HG02623 (cell line): ENCODE results near the gene CYTH1.

Experiments
- ATAC-seq: cut with Tn5 transposase; IDR thresholded peaks from one replicate; pipeline ENCODE4 v1.9.1; 2021; ENCODE audit warnings: moderate library complexity; ENCODE audit not compliant: unreplicated experiment

The CYTH1 gene

DNA sequence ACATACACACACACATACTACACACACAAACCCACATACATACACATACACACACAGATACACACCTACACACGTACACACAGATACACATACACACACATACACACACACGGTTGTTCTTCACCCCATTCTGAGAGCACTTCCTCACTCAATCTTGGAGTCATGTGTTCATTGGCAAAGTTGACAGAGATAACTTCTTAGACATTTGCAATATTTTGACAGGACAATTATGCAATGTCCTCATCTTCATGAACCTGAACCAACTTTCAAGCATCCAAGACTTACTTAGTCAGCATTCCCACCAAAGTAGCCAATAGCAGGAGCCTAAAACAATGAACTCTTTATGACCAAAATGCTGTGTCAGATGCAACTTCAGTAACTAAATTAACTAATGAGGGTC, 127.7 kb downstream of the CYTH1 start:
- no peak for ATAC-seq

DNA sequence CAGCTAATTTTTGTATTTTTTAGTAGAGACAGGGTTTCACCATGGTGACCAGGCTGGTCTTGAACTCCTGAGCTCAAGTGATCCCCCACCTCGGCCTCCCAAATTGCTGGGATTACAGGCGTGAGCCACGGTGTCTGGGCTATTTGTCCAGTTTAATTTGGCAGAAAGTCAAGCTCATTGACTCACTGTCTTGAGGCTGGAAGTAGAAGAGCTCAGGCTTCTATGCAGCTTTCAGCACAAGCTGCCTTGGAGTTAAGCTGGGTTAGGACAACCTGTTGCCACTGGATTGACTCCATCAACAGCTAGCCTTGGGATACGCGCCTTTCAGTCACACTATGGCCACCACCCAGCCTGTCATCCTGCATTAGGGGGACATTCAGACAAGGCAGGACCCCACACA, 128.7 kb downstream of the CYTH1 start:
- no peak for ATAC-seq

DNA sequence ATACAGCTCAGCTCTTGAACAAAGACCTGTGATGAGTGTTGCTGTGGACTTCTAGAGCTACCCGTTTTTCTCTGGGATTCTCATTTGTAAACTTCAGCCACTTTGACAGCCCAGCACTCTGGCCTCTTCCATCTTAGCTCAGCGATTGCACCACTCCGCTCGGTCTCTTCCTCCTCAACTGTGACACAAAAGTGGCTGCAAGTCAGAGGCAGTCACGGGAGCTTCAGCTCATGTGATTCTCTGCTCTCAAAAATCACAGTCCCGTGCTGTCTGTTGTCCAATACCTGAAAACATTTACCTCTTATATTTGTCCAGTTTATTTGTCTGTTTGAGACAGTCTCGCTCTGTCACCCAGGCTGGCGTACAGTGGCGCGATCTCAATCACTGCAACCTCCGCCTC, 129.2 kb downstream of the CYTH1 start:
- no peak for ATAC-seq

DNA sequence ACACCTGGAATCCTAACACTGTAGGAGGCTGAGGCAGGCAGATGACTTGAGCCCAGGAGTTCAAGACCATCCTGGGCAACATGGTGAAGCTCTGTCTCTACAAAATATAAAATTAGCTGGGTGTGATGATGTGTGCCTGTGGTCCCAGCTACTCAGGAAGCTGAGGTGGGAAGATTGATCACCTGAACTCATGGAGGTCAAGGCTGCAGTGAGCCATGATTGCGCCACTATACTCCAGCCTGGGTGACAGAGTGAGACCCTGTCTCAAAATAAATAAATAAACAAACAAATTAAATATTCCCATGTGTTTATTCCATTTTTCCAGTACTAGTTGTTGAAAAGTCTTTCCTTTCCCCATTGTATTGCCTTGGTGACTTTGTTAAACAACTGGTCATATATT, 130.0 kb downstream of the CYTH1 start:
- no peak for ATAC-seq

DNA sequence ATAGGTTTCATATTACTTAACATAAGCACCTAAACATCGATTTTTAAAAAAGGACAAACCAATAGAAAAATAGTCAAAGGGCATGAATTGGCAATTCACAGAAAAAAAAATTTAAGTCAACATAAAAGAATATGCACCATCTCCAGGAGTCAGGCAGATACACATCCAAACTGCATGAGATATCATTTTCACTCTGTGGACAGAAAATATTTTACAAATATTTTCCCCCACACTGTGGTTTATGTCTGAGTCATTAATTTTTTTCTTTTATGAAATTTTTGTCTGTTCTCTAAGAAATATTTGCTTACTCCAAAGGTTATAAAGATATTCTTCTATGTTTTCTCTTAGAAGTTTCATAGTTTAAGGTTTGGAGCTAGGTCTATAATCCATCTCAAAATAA, 130.5 kb downstream of the CYTH1 start:
- no peak for ATAC-seq

DNA sequence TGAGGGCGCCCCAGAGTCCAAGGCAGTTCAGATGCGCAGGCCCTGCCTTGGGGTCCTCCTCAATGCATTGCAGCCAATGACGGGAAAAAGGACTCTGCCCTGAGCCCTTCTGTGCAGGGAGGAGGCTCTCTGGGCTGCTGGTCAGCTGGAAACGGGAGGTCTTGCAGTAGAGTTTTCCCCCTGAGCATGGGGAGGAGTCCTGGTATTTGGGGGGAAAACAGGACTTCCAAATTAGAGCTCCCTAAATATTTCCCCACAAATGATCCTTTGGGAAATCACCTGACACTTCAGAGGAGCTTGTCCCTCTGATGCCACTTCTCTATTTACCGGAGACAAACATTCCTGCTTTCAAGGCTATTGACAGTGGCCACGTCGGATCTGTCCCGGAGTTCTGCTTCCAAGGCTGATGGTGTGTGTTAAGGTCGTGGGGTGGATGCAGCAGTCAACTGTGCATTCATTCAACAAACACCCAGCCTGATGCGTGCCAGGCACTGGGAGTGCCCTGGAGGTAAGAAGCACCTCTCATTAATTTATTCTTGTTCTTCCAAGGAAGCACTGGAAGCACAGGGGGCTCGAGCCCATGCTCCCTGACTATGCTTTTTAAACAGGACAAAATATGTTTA, 131.9 kb downstream of the CYTH1 start:
- no peak for ATAC-seq

DNA sequence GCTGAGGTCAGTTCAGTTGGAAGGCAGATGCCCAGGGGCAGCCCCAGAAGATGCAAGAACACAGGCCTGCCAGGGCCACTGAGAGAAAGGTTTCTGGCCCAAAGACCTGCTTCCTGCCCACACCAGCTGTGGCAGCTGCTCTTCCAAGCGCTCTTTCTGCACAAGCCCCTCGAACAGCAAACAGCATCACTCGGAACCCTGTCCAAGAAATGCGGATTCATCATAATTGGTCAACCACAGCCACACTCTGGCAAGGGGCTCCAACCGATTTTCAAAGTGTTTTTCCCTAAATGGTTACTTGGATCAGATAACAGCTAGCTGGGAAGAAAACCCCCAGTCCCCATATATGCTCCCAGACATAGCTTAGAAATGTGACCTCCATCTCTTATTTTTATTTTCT, 133.8 kb downstream of the CYTH1 start:
- no peak for ATAC-seq

DNA sequence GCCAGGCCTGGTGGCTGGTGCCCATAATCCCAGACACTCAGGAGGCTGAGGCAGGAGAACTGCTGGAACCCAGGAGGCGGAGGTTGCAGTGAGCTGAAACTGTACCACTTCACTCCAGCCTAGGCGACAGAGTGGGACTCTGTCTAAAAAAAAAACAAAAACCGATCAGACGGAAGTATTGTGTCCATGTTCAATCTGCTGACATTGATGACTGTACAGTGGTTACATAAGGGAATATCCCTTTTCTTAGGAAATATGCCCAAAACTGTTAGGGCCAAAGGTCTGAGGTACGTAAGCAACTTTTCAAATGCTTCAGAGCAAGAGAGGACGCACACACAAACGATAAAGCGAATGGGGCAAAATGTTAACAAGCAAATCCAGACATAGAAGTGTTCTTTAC, 135.0 kb downstream of the CYTH1 start:
- no peak for ATAC-seq

DNA sequence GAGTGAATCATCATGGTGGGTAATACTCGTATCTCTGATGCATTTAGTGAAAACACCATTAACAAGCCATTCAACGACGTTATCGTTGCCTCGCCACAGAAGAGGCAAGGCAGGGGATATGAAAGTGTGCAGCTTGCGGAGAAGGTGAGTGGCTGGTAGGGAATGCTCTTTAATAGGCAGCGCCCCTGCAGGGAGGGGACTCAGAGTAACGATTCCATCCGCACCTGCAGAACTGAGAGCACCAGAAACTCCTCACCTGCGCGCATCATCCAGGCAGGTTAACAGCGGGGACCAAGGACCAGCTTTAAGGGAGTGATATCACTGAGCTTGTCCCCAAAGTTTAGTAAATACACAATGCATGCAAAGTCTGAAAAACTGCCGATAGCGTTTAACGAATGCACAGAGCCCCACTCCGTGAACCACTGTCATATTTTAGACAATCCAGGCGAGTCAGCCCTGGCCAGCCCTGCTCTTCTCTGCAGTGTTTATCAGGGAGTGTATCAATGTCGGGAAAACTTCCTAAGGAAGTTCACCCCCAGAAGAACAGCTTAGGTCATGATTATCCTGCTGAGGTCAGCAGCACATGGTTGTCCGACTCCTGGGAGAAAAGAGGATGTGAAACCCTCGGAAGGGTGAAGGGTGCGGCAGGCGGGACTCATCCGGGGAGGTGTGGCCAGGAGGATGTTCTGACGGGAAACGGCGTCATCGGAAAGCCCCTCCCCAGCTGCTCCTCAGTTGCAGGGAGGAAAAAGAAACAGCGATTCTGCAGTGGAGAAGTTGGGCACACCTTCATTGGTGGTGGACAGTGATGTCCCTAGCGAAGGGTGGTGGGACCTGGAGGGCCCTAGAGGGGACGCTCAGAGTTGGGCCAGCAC, 136.4 kb downstream of the CYTH1 start:
- ATAC-seq, result no peak

DNA sequence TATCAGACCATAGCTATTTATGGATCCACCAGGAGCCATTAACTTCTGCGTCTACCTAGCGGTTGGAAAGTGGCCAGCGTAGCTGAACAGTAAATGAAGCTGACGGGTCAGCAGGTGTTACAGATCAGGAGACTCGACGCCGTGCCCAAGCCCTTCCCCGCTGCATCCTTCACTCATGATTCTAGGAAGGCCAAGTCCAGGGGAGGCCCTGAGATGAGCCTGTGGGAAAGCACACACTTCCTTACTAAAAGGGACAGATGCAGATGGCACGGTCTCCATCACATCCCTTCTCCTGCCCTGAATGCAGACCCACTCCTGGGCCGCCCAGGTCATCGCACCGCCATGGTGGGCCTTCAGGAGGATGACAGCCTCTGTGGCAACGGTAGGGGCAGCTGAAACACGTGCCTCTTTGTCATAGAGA, 137.1 kb downstream of the CYTH1 start:
- ATAC-seq, result no peak

DNA sequence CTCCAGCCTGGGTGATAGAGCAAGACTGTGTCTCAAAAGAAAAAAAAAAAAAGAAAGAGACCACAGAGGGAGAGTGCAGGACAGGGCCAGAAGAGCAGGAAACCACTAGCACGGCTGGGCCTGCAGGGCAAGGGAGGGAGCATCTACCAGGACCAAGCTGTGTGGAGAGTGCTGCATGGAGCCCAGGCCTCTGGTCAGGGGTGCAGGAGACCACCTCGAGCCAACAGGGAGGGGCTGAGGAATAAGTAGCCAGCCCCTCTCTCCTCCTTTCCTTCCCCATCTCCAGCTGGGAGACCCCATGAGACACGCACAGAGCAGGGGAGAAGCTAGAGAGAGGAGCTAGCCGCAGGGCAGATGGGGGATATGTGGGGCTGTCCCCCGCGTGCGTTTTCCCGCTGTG, 137.8 kb downstream of the CYTH1 start:
- no peak for ATAC-seq

DNA sequence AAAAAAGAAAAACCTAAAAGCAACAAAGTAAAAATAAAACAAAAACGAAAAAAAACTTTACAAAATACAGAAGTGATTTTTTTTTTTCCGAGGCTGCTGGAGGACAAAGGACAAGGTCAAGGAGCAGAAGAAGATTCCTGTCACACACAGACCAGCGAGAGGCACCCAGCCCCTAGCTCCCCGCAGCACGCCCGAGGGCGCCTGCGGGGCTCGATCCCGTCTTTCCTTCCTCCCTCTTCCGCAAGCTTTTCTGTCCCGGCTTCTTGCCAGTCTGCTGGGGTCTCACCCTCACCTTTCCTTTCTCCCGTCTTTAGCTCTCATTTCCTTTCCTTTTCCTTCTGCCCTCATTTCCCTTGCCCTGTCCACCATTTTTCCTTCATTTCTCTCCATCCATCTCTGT, 138.7 kb downstream of the CYTH1 start:
- no peak for ATAC-seq

DNA sequence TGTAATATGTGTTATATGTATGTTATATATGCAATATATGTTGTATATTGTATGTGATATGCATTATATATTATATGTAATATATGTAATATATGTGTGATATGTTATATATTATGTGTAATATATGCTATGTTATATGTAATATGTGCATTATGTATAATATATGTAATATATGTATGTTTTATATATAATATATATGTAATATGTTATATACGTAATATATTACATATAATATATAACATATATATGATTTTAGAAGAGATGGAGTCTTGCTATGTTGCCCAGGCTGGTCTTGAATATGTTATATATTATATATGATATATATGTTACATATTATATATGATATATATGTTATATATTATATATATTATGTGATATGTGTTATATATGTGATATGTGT, 139.4 kb downstream of the CYTH1 start:
- ATAC-seq, result no peak

DNA sequence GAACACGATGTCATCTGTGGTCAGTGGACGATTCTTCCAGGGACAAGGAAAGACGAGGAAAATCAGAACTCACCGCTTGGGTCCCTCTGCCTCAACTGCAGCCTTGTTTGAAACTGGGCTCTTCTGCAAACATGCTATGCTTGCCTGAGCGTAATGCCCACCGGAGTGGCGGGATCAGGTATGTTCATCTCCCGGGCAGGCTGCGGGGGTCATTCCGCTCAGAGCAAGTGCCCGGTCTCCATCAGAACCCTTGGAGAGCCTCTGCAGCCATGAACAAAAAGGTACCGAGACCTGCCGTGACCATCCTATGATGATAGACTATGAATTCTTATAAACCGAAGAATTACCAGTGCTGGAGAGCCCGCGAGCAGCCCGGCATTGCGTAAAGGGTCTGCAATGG, 140.4 kb downstream of the CYTH1 start:
- no peak for ATAC-seq

DNA sequence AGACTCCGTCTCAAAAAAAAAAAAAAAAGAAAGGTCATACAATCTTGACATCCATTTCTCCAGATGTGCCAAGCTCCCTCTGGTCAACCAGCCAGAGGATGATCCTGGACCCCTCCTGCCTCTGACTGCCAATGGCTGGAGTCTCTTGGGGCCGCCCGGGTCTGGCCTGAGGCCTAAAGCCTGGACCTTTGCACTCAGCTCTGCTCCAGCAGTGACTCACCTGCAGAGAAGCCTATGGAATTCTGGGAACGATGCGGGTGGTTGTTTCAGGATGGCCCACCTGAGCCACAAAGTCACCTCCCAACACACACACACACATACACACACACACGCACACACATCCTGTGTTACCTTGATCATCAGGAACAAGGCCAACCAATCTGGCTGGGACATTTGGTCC, 140.8 kb downstream of the CYTH1 start:
- no peak for ATAC-seq

DNA sequence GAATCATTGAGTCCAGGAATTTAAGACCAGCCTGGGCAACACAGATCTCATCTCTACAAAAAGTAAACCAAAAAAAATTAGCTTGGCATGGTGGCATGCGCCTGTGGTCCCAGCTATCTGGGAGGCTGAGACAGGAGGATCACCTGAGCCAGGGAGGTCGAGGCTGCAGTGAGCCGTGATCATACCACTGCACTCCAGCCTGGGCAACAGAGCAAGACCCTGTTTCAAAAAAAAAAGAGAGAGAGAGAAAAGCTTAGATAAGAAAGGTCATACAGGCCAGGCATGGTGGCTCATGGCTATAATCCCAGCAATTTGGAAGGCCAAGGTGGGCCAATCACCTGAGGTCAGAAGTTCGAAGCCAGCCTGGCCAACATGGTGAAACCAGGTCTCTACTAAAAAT, 141.4 kb downstream of the CYTH1 start:
- ATAC-seq, result no peak

DNA sequence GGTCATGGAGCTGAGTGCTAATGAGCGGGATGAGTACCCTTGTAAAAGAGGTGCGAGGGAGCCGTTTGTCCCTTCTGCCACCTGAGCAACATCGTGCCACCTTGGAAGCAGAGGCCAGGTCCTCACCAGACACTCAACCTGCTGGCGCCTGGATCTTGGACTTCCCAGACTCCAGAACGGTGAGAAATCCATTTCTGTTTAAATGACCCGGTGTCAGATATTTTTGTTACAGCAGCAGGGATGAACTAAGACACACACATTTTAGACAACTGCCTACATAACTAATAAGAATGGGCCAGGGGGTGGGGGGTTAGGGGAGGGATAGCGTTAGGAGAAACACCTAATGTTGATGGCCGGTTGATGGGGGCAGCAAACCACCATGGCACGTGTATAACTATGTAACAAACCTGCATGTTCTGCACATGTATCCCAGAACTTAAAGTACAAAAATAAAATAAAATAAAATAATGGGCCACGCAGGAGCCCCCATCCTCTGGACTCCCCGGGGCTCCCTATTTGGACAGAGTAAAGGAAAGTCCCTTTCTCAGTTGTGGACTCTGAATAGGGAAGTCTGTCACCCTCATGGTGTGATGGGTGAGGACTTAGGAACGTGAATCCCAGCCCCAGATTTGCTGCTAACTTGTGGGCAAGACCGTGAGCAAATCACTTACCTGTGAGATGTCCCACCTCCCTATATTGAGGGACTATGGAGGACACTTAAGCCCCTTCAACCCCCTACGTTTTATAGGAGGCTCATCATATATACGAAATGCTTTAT, 144.2 kb downstream of the CYTH1 start:
- ATAC-seq, result no peak

DNA sequence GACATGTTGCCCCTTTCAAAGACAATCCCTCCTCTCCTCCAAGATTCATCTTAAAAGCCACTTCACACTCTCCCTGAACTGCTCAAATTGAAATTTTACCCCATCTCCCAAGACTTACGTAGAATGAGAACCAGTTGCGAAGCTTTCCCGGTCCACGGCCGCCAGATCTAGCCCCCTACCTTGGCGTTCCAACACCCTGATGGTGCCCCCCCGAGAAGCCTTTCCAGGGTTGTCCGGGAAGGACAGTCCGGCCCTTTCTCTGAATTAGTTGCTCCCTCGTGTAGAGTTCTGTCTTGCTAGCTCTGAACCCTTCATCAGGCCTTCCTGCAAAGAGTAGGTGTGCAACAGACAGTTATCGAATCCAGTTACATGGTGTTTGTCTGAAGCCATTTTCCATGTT, 144.9 kb downstream of the CYTH1 start:
- no peak for ATAC-seq

DNA sequence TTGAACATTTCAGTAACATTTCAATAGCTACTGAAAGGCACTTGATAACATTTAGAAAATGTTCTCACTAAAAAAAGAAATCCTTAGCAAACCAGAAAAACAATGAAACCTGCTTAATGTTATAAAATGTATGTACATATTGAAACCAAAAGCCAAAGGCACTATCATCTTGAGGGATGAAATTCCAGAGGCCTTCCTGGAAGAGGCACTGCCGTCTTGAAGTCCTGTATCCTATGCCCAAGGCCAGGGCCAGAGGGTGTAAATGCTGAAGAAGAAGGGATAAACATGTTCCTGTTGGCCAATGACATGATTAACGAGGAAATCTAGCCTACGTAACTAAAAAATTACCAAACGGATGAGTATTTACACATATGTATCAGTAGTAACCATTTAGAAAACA, 147.9 kb downstream of the CYTH1 start:
- no peak for ATAC-seq

DNA sequence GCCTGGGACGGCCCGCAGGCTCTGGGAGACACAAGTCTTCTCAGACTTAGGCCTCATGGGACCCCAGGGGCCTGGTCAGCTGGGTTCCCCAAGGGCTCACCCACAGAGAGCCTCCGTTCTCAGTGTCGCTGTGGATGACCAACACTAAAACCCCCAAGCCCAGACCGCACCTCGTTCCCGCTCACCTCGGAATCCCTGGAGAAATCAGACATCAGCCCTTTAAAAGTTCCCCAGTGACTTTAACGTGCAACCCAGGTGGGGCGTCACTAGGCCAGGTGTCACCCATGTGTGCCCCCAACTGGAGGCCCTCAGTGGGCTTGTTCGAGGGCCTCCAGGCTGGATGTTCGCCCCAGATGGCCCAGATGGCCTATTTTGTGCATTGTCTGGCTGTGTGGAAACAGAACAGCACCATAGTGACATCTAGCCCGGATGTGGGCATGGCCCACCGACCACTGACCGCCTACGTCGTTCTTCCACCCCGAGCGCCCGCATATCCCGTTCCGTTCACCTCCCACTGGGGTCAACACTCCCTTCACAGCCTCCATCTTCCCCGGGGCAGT, 152.6 kb downstream of the CYTH1 start:
- ATAC-seq, result no peak

DNA sequence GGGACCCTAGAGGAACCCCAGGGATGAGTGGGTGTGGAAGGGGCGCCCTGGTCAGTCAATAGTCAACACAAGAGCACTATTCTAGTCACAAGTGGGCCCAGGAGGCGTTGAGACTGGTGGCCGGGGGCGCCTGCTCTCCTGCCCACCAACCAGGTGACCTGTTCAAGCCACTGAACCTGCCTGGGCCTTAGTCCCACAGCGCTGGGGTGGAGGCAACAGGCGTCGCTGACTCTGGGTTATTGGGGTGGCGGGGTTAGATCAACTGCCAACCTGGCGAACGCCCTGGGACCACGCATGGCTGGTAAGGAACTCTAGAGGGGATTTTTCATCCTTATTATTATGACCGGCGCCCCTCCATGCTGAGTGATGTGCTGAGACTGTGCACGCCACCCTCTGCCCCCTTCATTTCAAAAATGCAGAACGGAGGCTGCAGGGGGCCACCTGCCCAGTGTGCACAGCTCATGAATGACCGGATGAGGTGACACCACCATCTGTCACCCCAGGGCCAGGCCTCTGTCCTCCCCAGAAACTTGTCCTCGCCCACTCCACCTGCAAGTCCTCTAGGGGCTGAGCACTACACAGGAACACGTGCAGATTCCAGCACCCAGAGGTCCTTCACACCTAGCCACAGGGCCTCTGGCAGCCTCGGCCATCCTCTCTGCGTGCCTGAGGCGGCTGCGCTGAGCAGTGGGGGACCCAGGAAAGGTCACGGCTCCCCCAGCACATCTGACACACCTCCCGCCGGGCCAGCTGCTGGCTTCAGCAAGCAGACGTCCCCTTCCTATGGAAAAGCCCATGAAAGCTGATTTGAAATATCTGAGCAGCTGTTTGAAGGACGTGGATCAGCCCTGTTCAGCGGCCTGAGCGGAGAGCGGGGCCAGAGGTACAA, 153.3 kb downstream of the CYTH1 start:
- ATAC-seq, result no peak
